ENCODE data around the gene AATF.

AATF gene

GRCh38 chr17:36989173-36989572, 40.4 kb downstream of the AATF start:
- FAIRE-seq = no peak

- FAIRE-seq = no peak
Measured at GRCh38 chr17:36992701-36993100, 43.9 kb downstream of the AATF start.

- FAIRE-seq = no peak
Measured at GRCh38 chr17:36993227-36993626, 44.5 kb downstream of the AATF start.

- FAIRE-seq = no peak
Measured at GRCh38 chr17:36994438-36994837, 45.7 kb downstream of the AATF start.

- no peak for FAIRE-seq
Measured at GRCh38 chr17:36999471-36999870, 50.7 kb downstream of the AATF start.

- no peak for FAIRE-seq
Measured at GRCh38 chr17:37016780-37017179, 68.0 kb downstream of the AATF start.

- FAIRE-seq = no peak
Measured at GRCh38 chr17:37017404-37017803, 68.7 kb downstream of the AATF start.

- FAIRE-seq = no peak
Measured at GRCh38 chr17:37019117-37019740, 70.5 kb downstream of the AATF start.

- FAIRE-seq = no peak
Measured at GRCh38 chr17:37019741-37020129, 71.0 kb downstream of the AATF start.

- FAIRE-seq = no peak
Measured at GRCh38 chr17:37024181-37024637, 75.5 kb downstream of the AATF start.

- no peak for FAIRE-seq
Measured at GRCh38 chr17:37025238-37025637, 76.5 kb downstream of the AATF start.

- FAIRE-seq = no peak
Measured at GRCh38 chr17:37025847-37026530, 77.2 kb downstream of the AATF start.

- no peak for FAIRE-seq
Measured at GRCh38 chr17:37026531-37026869, 77.7 kb downstream of the AATF start.

- FAIRE-seq = no peak
Measured at GRCh38 chr17:37028040-37028439, 79.3 kb downstream of the AATF start.

GRCh38 chr17:37031493-37032083, 82.8 kb downstream of the AATF start:
- FAIRE-seq = no peak

- no peak for FAIRE-seq
Measured at GRCh38 chr17:37037590-37038155, 88.9 kb downstream of the AATF start.

- no peak for FAIRE-seq
Measured at GRCh38 chr17:37039269-37039668, 90.5 kb downstream of the AATF start.

- no peak for FAIRE-seq
Measured at GRCh38 chr17:37041932-37042331, 93.2 kb downstream of the AATF start.

GRCh38 chr17:37043201-37043600, 94.4 kb downstream of the AATF start:
- FAIRE-seq = no peak

GRCh38 chr17:37045351-37045922, 96.7 kb downstream of the AATF start:
- FAIRE-seq = no peak

- FAIRE-seq = no peak
Measured at GRCh38 chr17:37047631-37048104, 98.9 kb downstream of the AATF start.

GRCh38 chr17:37048811-37049210, 100.1 kb downstream of the AATF start:
- no peak for FAIRE-seq

- no peak for FAIRE-seq
Measured at GRCh38 chr17:37050920-37051319, 102.2 kb downstream of the AATF start.

- FAIRE-seq = no peak
Measured at GRCh38 chr17:37051381-37051780, 102.6 kb downstream of the AATF start.

Data from colon (tissue), 2 donors.